ENCODE data around the gene IL1RL2.

- TF ChIP-seq CTCF (IDR thresholded peaks at IDR 0.05) (no peak), POLR2A (IDR thresholded peaks at IDR 0.05) (no peak)
Measured at GRCh38 chr2:102238778-102239177, 52.0 kb downstream of the IL1RL2 start.
